SH-SY5Y (cell line): Measurements from ENCODE around the gene DOCK7.

Source experiments
- GATA2 ChIP-seq: IDR thresholded peaks from 2 replicates; pipeline ENCODE4 v1.6.1; 2011; ENCODE audit warnings: mild to moderate bottlenecking, low read depth, low read length
- GATA3 ChIP-seq: IDR thresholded peaks from 2 replicates; pipeline ENCODE4 v1.6.1; 2011; ENCODE audit warnings: low read depth, mild to moderate bottlenecking, low read length, moderate library complexity

The DOCK7 gene

GRCh38 chr1:62637392-62638105 is 50.6 kb downstream of the DOCK7 start:
- TF ChIP-seq GATA3: no peak
- TF ChIP-seq GATA2: no peak

GRCh38 chr1:62628506-62628905 is 59.7 kb downstream of the DOCK7 start:
- no peak for TF ChIP-seq GATA2
- TF ChIP-seq GATA3: no peak

- TF ChIP-seq GATA2 (no peak), GATA3 (no peak)
These were observed 62.8 kb downstream of the DOCK7 start for GRCh38 chr1:62625415-62625814.

DNA sequence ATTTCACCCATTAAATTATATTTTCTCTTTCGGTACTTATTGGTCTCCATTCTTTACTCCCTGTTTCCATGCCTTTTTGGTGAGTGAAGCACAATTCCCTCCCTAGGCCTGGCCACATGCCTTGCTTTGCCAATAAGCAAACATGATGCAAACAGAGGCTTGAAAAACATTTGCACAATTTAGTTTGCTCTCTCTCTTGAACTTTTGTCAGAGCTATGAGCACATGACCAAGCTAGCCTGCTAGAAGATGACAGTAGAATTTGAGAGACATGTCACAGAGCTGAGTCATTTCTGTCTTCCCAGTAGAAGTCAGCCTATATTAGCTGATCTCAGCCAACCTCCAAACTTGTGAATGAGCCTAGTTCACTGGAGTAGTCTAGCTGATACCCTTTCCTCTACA is 66.3 kb downstream of the DOCK7 start:
- TF ChIP-seq GATA2 (no peak), GATA3 (no peak)

- TF ChIP-seq GATA3 (no peak), GATA2 (no peak)
These were observed 74.3 kb downstream of the DOCK7 start for GRCh38 chr1:62613890-62614289.

DNA sequence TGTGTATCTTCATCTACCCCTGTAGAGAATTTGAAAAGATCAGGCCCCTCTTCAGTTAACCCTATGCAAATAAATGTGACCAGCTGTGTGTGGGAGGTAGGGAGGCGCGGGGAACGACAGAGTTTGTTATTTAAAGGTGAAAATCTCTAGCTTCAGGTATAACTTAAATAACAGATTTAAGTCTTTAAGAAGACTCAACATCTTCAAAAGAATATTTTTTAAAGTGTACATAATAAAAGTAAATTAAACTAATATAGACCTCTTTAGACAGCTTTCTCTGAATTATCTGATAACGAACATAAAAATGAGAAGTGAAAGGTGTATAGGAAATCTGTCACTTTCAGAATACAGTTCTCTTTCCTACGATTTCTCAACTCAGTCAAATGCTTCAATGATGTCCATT is 74.9 kb downstream of the DOCK7 start:
- TF ChIP-seq GATA2: no peak

GRCh38 chr1:62612770-62613169 is 75.4 kb downstream of the DOCK7 start:
- TF ChIP-seq GATA2: no peak
- no peak for TF ChIP-seq GATA3

DNA sequence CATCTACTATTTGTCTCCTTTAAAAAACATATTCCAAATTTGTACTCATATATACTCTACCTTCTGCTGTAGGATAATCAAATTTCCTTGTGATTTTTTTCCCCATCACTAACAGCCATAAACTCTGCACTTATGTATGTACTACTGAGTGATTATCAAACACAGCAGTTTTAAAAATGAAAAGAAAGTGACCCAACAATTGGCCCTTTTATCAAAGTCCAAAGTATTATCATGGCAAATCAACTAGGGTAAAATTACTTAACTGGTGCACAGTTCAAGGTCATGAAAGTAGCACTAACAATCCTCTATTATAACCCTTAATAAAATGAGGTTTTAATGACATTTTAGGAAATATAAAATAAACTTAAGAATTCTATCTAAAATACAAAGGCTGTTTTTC is 79.3 kb downstream of the DOCK7 start:
- TF ChIP-seq GATA3 (no peak), GATA2 (no peak)

DNA sequence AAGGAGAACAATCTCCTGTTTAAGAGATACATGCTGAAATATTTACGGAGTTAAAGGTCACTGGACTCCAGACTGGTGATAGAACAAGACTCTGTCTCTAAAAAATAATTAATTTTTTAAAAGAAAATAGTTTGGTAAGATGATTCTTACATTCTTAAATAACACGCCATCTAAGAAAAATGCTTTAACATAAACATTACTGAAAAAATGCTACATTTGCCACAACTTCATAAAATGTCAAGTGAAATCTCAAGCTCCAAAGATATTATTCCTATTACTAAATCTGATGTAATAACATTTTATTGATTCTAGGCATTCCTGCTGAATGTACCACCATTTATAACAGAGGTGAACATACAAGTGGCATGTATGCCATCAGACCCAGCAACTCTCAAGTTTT is 86.7 kb downstream of the DOCK7 start:
- no peak for TF ChIP-seq GATA3
- TF ChIP-seq GATA2: no peak

DNA sequence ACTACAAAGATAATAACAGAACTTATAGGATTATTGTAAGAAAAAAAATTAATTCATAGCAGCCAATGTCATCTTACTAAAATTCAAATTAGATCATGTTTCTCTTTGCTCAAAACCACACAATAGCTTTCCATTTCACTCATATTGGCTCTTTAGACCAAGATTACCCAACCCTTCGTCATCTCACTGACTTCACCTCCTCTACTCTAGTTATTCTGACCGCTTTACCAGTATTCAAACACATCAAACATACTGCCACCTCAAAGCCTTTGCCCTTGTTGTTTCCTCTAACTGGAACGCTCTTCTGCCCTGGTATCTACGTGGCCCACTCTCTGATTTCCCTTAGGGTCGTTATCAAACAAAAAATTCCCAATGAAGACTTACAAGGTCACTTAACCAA is 89.1 kb downstream of the DOCK7 start:
- no peak for TF ChIP-seq GATA2
- TF ChIP-seq GATA3: no peak

GRCh38 chr1:62597281-62597680 is 90.9 kb downstream of the DOCK7 start, which contains the start of gene ANGPTL3:
TSS of gene ANGPTL3 (plus strand) at chr1:62597520. CDS start at chr1:62597567, 47 bp downstream.
- TF ChIP-seq GATA2 (no peak), GATA3 (no peak)

DNA sequence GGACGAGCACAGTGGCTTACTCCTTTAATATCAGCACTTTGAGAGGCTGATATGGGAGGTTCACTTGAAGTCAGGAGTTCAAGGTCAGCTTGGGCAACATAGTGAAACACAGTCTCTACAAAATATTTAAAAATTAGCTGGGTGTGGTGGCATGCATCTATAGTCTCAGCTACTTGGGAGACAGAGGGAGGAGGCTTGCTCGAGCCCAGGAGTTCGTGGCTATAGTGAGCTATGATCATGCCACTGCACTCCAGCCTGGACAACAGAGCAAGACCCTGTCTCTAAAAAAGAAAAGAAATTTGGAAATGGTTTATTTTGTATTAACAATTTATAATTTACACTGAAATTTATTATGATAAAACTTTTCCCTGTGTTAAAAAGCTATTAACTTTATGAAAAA is 92.5 kb downstream of the DOCK7 start:
- TF ChIP-seq GATA3 (no peak), GATA2 (no peak)

GRCh38 chr1:62593825-62594394 is 94.3 kb downstream of the DOCK7 start:
- TF ChIP-seq GATA3: no peak
- no peak for TF ChIP-seq GATA2

- TF ChIP-seq GATA3 (no peak), GATA2 (no peak)
These were observed 97.2 kb downstream of the DOCK7 start for GRCh38 chr1:62590970-62591368.

DNA sequence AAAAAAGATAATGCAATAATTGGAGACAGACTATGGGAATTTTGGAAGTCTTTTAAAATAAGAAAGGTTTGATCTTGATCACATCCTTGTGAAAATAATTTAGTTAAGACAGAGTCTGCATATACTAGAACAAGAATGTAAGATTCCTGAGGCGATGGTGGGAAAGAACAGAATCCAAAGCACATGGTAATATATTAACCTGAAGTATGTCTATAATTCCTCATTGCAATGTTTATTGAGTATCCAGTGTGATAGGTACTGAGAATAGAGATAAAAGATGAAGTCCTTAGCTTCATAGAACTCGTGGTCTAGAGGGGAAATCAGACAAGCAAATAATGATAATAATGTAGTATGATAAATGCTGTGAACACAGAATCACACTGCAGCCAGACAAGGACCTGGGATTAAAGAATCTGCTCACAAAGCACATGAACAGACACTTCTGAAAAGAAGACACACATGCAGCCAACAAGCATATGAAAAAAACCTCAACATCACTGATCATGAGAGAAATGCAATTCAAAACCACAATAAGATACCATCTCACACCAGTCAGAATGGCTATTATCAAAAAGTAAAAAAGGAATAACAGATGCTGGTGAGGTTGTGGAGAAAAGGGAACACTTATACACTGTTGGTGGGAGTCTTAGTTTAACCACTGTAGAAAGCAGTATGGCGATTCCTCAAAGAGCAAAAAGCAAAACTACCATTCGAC is 97.8 kb downstream of the DOCK7 start:
- no peak for TF ChIP-seq GATA3
- TF ChIP-seq GATA2: no peak
